DMS79 treated with DMSO at 0.1 percent for 48 hours (cell line): Measurements from ENCODE around the gene PHF2.

Experiments used
- DNase-seq: peaks from one replicate; lab custom pipeline; 2025; lab: John Stamatoyannopoulos, UW

PHF2 gene

GRCh38 chr9:93568169-93568568, 8.2 kb upstream of the PHF2 start:
- DNase-seq = no peak

DNA sequence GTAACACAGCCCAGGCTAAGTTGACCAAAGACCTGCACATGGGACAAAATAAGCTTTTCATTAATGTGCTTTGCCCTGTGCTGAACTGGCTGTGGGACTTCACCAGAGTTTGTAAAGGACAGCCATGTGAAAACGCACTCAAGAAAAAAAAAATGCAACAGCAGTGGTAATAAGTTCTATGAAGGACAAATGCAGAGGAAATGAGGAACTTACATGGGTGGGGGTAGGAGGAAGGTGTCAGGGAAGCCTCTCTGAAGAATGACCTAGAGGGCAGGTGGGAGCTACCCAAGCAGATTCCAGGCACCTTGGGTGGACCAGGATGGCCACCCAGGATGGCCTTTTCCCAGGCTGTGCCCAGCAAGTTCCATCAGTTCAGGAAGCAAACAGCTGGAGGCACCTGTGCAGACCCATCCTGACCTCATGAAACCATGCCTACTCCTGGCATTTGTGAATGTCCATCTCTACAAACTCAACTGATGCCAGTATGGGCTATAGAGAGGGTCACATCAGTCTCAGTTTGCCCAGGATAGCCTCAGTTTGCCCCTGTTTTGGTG, 6.7 kb upstream of the PHF2 start:
- no peak for DNase-seq

DNA sequence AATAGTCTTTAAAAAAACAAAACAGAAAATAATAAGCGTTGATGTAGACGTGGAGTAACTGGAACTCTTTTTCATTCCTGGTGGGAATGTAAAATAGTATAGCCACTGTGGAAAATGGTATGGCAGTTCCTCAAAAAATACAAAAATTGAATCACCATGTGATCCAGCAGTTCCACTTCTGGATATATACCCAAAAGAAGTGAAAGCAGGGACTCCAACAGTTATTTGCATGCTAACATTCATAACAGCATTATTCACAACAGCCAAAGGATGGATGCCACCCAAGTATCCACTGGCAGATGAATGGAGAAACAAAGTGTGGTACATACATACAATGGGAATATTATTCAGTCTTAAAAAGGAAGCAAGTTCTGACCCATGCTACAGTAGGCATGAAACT, 4.2 kb upstream of the PHF2 start:
- no peak for DNase-seq

- DNase-seq = no peak
These were observed 3.5 kb upstream of the PHF2 start for GRCh38 chr9:93572636-93573515.

DNA sequence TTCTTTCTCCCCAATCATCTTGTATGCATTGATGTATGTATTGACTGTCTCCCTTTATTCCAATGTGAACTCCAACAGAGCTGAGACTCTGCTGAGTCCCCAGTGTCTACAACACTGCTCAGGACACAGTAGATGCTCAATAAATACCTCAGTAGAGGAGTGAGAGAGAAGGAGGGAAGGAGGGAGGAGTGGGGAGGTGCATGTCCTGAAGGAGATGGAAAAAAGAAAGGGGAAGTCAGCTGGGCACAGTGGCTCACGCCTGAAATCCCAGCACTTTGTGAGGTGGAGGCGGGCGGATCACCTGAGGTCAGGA, 2.9 kb upstream of the PHF2 start:
- no peak for DNase-seq

DNA sequence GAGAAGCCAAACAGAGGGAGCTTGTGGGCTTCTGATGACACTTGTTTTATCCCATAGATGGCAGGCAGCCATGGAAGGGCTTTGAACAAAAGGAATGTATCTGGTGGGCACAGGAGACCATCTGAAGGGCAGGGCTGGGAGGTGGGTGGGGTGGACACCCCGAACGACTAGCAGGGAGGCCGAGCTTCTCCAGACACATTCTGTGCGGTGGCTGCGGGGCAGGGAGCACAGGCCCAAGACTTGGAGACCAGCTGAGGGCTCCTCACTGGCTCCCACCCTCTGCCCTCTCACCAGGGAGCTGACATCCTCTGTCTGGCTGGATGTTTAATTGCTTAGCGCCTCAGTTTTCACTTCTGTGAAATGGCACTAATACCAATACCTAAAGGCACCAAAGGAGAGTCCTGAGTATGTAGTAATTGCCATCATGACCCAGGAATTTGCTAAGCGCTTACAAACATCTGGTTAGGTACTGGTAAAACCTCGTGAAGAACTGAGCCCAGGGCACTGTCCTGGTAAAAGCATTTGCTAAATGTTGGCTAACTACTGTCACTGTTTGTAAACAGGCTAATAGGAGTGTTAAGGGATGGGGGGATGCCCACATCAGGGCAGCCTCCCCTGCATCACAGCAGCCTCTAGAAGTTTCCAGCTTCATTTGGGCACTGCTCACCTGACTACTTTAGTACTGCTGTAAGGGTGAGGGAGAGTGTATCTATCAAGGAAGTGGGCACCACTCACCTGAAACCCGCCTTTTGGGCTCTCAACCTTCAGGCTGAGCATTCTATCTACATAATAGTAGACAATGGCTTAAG, 2.1 kb upstream of the PHF2 start:
- no peak for DNase-seq

DNA sequence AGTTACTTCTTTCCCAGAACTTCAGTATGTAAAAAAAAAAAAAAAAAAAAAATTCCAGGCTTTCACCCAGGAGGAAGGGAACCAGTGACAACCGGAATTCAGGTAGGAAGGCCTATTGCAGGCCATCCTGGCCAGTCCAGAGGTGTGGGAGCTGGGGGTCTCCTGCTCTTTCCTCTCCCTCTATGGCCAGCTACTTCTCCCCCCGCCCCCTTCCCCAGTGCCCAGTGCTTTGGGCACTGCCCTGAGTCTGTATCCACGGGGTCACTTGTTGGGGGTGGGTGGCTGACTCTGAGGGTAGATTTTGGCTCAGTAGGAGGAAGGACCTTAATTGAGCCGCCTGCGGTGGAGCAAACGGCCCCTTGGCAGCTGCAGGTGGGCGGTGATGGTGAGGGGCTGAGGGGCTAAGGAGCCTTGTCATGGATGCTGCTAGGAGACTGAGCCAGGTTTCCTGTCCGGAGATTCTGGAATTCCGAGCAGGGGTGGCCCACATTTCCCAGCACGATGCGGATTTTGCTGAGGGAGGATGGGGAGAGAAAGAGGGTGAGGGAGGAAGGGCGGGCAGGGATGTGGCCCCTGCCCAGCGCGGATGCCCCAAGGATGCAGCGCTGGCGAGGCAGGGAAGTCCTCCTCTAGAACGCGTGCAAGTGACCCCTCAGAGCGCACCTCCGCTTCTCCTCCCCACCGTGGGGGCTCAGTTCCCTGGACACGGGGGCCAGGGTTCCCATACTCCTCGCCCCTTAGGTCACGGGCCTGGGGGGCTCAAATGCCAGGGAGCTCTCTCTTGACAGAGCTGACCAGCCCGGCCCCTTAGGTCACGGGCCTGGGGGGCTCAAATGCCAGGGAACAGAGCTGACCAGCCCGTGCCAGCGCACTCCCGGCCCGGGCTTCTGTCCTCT, 1.2 kb upstream of the PHF2 start:
- no peak for DNase-seq

- peak; percentile 2 for DNase-seq
These were observed 557 bp upstream of the PHF2 start for GRCh38 chr9:93575796-93576257.

- no peak for DNase-seq
These were observed 942 bp downstream of the PHF2 start for GRCh38 chr9:93577078-93577974.

DNA sequence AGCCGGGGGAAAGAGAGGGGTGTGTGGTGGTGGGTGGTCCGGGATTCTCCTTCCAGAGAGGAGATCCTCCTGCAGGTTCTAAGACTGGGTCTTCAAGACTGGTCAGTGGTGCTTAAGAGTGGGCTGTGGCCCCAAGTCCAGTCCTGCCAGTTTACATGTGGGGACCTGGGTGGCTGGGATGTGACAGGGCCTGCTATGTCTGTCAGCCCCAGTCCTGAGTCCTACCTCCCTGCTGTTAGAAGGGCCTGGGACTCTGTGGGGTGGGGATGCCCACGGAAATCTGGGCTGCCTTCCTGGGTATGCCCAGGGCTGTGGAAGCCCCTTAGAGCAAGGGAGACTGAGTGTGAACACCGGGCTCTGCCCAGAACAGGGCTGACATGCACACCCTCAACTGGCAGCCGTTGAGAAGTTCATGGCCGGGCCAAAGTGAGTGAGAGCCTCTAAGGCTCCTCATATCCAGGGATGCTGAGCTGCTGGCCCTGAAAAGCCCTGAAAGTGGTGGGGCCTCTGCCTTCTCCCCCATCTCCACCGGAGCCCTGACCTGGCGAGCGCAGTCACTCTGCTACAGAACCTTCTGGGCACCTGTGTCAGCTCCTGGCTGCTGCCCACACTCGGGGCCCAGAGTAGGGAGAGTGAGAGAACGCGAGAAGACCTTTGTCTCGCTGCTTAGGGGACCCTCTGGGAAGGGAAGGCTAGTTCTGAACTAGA, 1.7 kb downstream of the PHF2 start:
- no peak for DNase-seq

DNA sequence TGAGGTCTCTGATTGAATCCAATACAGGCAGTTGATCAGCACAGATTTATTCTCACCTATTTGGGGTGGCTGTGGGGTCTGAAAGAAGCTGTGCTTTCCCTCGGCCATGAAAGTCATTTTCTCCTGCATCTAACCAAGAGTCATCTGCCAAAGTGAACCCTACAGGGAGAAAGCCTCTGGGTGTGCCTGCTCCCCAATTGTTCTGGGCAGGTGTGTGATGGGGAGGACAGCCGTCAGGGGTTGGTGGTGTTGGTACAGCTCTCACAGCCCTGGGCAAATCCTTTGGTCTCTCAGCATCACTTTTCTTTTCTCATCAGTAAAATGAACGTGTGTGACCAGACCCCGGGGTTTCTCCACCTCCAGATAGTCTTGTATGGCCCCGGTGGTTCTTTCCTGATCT, 2.5 kb downstream of the PHF2 start:
- DNase-seq = no peak

DNA sequence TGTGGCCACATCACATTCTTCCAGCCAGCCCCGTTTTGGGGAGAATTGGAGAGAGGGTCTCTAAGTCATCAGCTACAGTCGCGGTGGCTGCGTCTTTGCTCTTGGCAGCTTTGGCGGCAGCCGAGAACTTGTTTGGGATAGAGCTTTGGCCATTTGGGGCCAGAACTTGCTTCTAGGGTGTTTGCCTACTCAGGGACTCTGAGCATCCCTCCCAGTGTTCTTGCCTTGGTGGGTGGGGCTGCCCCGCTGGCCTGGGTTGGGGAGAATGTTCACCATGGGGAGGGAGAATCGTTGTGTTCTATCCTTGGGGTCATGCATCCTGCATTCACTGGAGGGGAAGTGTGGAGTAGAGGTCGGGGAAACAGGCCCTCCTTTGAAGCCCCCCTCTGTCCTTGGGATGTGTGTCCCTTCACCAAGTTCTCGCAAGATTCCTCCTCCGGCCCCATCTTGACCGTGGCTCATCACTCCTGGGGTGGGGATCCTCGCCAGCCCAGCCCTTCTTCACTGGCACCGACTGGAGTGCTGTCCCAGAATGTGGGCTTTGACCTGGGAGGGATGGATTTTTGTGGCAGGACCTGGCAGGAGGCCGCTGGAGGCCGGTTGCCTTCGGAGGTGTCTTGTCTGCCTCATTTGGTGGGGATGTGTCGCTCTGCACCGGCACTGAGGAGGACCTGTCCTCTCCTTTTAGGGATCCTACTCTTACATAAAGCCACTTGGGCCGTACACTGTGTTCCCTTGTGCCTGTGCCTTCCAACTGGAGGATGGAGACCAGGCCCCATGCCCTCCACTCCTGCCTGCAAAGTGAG, 3.5 kb downstream of the PHF2 start:
- DNase-seq = no peak

DNA sequence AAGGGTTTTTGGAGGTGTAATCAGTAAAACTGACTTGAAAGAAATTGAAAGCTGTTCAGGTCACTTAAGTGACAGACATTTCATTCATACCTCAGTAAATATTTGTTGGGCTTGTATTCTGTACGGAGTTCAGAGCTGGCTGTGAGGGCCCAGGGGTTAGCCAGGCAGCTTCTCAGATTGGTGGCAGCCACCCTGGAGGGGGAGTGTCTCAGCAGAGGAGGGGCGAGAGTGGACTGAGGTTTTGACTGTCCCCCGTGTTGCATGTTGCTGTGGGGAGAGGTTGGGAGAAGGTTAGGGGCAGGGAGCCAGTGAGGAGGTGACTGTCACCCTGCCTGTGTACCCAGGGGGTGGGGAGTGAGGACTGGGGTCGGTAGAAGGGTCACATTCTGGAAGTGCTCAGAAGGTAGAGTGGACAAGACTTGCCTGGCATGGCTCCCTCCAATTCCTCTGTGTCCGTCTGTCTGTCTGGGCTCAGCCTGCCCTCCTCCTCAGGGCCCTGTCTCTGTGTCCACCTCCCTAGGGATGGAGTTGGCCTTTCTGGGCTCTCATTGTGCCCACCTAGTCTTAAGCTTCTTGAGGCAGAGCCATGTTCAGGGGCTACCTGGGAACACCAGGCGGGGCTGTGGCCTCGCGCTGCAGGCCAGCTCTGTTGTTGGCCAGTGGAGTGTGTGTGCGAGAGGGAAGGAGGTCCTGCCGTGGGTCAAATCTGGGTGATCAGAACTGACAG, 4.4 kb downstream of the PHF2 start:
- no peak for DNase-seq

GRCh38 chr9:93582115-93582514, 5.7 kb downstream of the PHF2 start:
- DNase-seq = peak; percentile 28

GRCh38 chr9:93582550-93582949, 6.2 kb downstream of the PHF2 start:
- no peak for DNase-seq

GRCh38 chr9:93585259-93585658, 8.9 kb downstream of the PHF2 start:
- DNase-seq = no peak

DNA sequence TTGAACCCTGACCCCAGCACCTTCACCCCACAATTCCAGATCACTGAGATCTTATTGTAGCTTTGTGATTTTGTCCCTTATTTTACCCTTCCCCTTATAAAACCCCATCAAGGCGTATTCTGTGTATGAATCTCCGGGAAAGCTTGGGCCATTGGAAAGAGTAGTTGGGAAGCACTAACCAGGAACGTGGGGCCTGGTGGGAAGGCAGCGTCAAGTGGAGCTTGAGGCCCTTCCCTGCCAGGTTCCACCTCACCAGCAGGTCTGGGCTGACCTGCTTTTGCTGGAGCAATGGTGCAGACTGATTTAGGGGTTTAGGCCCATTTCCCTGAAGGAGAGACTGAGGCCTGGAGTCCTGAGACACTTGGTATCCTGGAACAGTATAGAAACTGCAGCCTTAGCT, 9.3 kb downstream of the PHF2 start:
- DNase-seq = no peak

DNA sequence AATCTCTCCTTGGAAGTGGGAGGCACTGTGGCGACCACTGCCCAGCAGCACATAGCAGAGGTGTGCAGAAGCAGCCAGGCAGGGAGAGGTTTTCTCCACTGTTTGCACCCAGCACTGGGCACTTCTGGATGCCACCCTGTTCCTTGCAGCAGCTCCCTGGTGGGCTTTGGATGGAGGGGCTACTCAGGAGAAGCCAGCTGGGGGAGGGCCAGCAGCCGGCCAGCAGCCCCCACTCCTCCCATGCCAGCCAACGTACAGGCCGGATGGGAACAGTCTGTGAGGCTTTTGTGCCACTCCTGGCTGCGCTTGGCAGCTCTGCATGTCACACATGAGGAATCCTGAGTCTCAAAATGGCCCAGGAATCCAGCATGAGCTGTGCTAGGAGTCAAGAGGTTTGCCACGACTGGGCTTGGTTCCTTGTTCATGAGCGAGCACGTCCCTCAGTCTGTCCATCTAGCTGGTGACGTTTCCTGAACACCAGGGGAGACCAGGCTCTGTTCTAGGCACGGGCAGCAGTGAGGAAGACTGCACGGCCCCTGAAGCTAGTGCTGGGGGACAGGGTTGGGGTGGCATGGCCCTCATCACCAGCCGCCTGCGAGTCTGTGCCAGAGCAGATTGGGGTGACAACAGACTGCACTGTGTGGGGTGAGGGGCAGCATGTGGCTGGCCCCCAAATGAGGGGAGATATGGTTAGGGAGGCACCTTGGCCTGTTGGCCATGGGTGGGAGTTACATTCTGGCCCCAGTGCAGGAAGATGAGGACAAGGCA, 10.1 kb downstream of the PHF2 start:
- no peak for DNase-seq
